ENCODE measurements around the gene GRK3.
"Not testable (repeated sequence)": the region's sequence is repeated elsewhere in the genome, so short reads cannot be mapped to it uniquely, and the experiment has no call there.

GRCh38 chr22:25611284-25611683, 46.8 kb downstream of the GRK3 start:
- TF ChIP-seq, protein P1, sequence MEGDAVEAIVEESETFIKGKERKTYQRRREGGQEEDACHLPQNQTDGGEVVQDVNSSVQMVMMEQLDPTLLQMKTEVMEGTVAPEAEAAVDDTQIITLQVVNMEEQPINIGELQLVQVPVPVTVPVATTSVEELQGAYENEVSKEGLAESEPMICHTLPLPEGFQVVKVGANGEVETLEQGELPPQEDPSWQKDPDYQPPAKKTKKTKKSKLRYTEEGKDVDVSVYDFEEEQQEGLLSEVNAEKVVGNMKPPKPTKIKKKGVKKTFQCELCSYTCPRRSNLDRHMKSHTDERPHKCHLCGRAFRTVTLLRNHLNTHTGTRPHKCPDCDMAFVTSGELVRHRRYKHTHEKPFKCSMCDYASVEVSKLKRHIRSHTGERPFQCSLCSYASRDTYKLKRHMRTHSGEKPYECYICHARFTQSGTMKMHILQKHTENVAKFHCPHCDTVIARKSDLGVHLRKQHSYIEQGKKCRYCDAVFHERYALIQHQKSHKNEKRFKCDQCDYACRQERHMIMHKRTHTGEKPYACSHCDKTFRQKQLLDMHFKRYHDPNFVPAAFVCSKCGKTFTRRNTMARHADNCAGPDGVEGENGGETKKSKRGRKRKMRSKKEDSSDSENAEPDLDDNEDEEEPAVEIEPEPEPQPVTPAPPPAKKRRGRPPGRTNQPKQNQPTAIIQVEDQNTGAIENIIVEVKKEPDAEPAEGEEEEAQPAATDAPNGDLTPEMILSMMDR (conservative IDR thresholded peaks at IDR 0.05; ENCODE audit: low read depth, low read length) = not testable (repeated sequence)
- TF ChIP-seq EZH2 (IDR thresholded peaks at IDR 0.05; ENCODE audit: borderline replicate concordance, low read depth, low read length, poor library complexity, severe bottlenecking) = not testable (repeated sequence)

All from A673 (cell line).